HEK293T (cell line): ENCODE measurements around the gene EGFLAM.
A peak's percentile ranks its signal among the peaks of the same experiment; 100 is the strongest.

Source experiments
- CTCF ChIA-PET: fragments of 350-600 bp; formaldehyde crosslinking; extraction: SDS; loops from one replicate; lab custom pipeline; 2021; ENCODE audit warnings: antibody characterized with exemption, inconsistent platforms; lab: Yijun Ruan, JAX
- POLR2A ChIA-PET: fragments of 350-600 bp; formaldehyde crosslinking; extraction: SDS; loops from one replicate; lab custom pipeline; 2020; ENCODE audit warnings: antibody characterized with exemption, inconsistent platforms; lab: Yijun Ruan, JAX
- DNase-seq: peaks from one replicate; pipeline ENCODE4 v3.0.0; 2012; ENCODE audit warnings: mixed read lengths; ENCODE audit errors: extremely low spot score
- ARNT ChIP-seq: fragments of 450-650 bp; IDR thresholded peaks from 2 replicates; pipeline ENCODE4 v1.6.1; 2017; ENCODE audit warnings: mild to moderate bottlenecking
- BHLHE40 ChIP-seq: fragments of 450-650 bp; IDR thresholded peaks from 2 replicates; pipeline ENCODE4 v1.6.1; 2016; ENCODE audit warnings: mild to moderate bottlenecking, moderate library complexity, borderline replicate concordance
- CTBP1 ChIP-seq: fragments of 450-650 bp; IDR thresholded peaks from 2 replicates; pipeline ENCODE4 v1.6.1; 2016; ENCODE audit warnings: borderline replicate concordance
- ELF4 ChIP-seq: fragments of 450-650 bp; IDR thresholded peaks from 2 replicates; pipeline ENCODE4 v1.6.1; 2017; ENCODE audit warnings: antibody characterized with exemption
- FOXA1 ChIP-seq: fragments of 450-650 bp; IDR thresholded peaks from 2 replicates; pipeline ENCODE4 v1.6.1; 2016; ENCODE audit warnings: mild to moderate bottlenecking
- FOXK2 ChIP-seq: fragments of 450-650 bp; IDR thresholded peaks from 2 replicates; pipeline ENCODE4 v1.6.1; 2016; ENCODE audit warnings: mild to moderate bottlenecking
- FOXM1 ChIP-seq: fragments of 450-650 bp; IDR thresholded peaks from 2 replicates; pipeline ENCODE4 v1.6.1; 2017; ENCODE audit warnings: mild to moderate bottlenecking, borderline replicate concordance
- HDGF ChIP-seq: fragments of 450-650 bp; IDR thresholded peaks from 2 replicates; pipeline ENCODE4 v1.6.1; 2017; ENCODE audit warnings: antibody characterized with exemption, borderline replicate concordance
- L3MBTL2 ChIP-seq: fragments of 450-650 bp; conservative IDR thresholded peaks from 2 replicates; pipeline ENCODE4 v1.6.1; 2016; ENCODE audit warnings: mild to moderate bottlenecking
- LEF1 ChIP-seq: fragments of 450-650 bp; IDR thresholded peaks from 2 replicates; pipeline ENCODE4 v1.6.1; 2017; ENCODE audit warnings: mild to moderate bottlenecking, borderline replicate concordance
- NFRKB ChIP-seq: fragments of 450-650 bp; IDR thresholded peaks from 2 replicates; pipeline ENCODE4 v1.6.1; 2016; ENCODE audit warnings: mild to moderate bottlenecking, moderate library complexity
- SP1 ChIP-seq: fragments of 450-650 bp; IDR thresholded peaks from 2 replicates; pipeline ENCODE4 v1.6.1; 2017
- SUZ12 ChIP-seq: fragments of 450-650 bp; IDR thresholded peaks from 2 replicates; pipeline ENCODE4 v1.6.1; 2016; ENCODE audit warnings: mild to moderate bottlenecking
- TARDBP ChIP-seq: fragments of 450-650 bp; IDR thresholded peaks from 2 replicates; pipeline ENCODE4 v1.6.1; 2016
- ZNF384 ChIP-seq: fragments of 450-650 bp; IDR thresholded peaks from 2 replicates; pipeline ENCODE4 v1.6.1; 2016
- TF ChIP-seq, protein P1 (sequence below): fragments of 450-650 bp; IDR thresholded peaks from 2 replicates; pipeline ENCODE4 v1.6.1; 2016

Gene EGFLAM

GRCh38 chr5:38442247-38442573, 183.9 kb downstream of the EGFLAM start:
- no peak for TF ChIP-seq ZNF384
- TF ChIP-seq FOXA1, result no peak
- TF ChIP-seq, protein P1, sequence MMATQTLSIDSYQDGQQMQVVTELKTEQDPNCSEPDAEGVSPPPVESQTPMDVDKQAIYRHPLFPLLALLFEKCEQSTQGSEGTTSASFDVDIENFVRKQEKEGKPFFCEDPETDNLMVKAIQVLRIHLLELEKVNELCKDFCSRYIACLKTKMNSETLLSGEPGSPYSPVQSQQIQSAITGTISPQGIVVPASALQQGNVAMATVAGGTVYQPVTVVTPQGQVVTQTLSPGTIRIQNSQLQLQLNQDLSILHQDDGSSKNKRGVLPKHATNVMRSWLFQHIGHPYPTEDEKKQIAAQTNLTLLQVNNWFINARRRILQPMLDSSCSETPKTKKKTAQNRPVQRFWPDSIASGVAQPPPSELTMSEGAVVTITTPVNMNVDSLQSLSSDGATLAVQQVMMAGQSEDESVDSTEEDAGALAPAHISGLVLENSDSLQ, result no peak
- no peak for TF ChIP-seq BHLHE40
- no peak for TF ChIP-seq CTBP1
- no peak for TF ChIP-seq SUZ12
- no peak for TF ChIP-seq TARDBP
- TF ChIP-seq FOXM1, result no peak
- TF ChIP-seq LEF1, result no peak
- no peak for TF ChIP-seq HDGF
- no peak for TF ChIP-seq SP1
- TF ChIP-seq FOXK2, result no peak
- no peak for TF ChIP-seq L3MBTL2
- no peak for TF ChIP-seq ARNT
- DNase-seq, result no peak
- ChIA-PET CTCF (interaction anchor here (0.5 to 5.1 kb wide), 57 partner anchors 9 to 486 kb away, joined by 3 to 77 read pairs (median 4); partner anchors contain the start of gene LIFR), POLR2A (interaction anchor here (0.7 to 1.4 kb wide), 5 partner anchors 74 to 225 kb away, joined by 3 to 4 read pairs (median 3); no protein-coding TSS in a partner anchor)

GRCh38 chr5:38443390-38443789, 185.0 kb downstream of the EGFLAM start:
- ChIA-PET CTCF (interaction anchor here (0.6 to 5.1 kb wide), 3 partner anchors 100 to 366 kb away, joined by 3 to 77 read pairs (median 3); no protein-coding TSS in a partner anchor), POLR2A (no interaction called here)
- no peak for TF ChIP-seq FOXK2
- no peak for TF ChIP-seq ELF4
- TF ChIP-seq SP1, result no peak
- no peak for TF ChIP-seq CTBP1
- TF ChIP-seq ZNF384, result no peak
- no peak for TF ChIP-seq FOXA1
- TF ChIP-seq TARDBP, result no peak
- TF ChIP-seq LEF1, result no peak
- no peak for DNase-seq

GRCh38 chr5:38445374-38446028, 187.1 kb downstream of the EGFLAM start:
- DNase-seq, result no peak
- TF ChIP-seq HDGF, result no peak
- TF ChIP-seq, protein P1, result peak; percentile 45
- no peak for TF ChIP-seq SP1
- no peak for TF ChIP-seq ELF4
- no peak for TF ChIP-seq ARNT
- ChIA-PET POLR2A (no interaction called here), CTCF (interaction anchor here (1.2 to 5.1 kb wide), 3 partner anchors 63 to 365 kb away, joined by 4 to 77 read pairs (median 8); no protein-coding TSS in a partner anchor)

DNA sequence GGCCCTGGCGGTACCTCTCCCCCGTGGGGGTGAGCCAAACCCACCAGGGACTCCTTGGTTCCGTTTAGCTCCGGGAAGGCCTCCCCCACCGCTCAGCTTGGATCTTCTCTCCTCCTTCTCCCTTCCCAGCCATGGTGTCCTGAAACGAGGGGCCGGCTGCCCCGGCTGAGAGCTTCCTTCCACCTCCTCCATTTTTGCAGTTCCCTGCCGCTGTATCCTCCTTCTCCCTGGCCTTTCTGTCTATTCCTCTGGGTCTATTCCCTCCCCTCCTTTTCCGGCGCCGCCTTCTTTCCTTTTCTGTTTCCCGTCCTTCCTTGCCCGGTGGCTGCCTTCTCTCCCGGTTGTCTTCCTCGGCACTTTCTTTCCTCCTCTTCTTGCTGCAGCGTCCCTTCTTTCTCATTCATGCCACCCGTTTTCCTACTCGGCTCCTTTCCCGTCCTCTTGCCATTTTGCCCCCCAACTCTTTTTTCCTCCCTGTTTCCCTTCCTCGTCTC, 187.7 kb downstream of the EGFLAM start:
- TF ChIP-seq LEF1 (no peak), SP1 (no peak), TARDBP (no peak), ZNF384 (no peak), ARNT (no peak), FOXM1 (no peak), FOXK2 (no peak), BHLHE40 (no peak), NFRKB (no peak), SUZ12 (no peak), L3MBTL2 (no peak), CTBP1 (no peak), FOXA1 (no peak)
- TF ChIP-seq, protein P1, result no peak
- ChIA-PET CTCF (interaction anchor here (0.5 to 2.3 kb wide), 4 partner anchors 63 to 385 kb away, joined by 3 to 8 read pairs (median 4); no protein-coding TSS in a partner anchor), POLR2A (no interaction called here)
- DNase-seq, result no peak

GRCh38 chr5:38447056-38447455, 188.7 kb downstream of the EGFLAM start:
- ChIA-PET CTCF (interaction anchor here (2.3 kb wide), 1 partner anchor 363 kb away, joined by 8 read pairs; no protein-coding TSS in a partner anchor), POLR2A (no interaction called here)
- no peak for TF ChIP-seq ELF4
- no peak for TF ChIP-seq SUZ12
- no peak for TF ChIP-seq CTBP1
- no peak for TF ChIP-seq FOXM1
- no peak for TF ChIP-seq BHLHE40
- TF ChIP-seq ZNF384, result no peak
- no peak for TF ChIP-seq SP1
- TF ChIP-seq HDGF, result no peak
- no peak for TF ChIP-seq L3MBTL2
- no peak for TF ChIP-seq FOXA1
- no peak for TF ChIP-seq ARNT
- no peak for TF ChIP-seq NFRKB
- DNase-seq, result no peak

DNA sequence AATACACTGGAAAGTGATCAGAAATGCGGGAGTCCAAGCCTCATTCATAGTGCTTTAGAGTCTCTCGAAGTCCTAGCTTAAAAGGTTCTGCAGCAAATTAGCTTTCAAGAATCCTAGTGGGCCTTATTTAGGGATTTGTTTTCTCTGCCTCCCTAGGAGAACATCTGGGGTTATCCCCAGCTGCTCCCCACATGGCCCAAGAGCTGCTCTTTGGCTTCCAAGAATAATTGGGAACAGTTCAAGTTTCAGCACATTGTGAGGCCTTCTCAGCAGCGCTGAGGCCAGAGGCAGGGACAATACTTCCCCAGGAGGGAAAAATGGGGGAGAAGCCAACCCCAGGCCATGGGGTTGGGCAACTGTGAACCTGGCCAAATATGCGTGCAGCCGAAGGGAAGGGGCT, 189.4 kb downstream of the EGFLAM start:
- ChIA-PET CTCF (interaction anchor here (0.6 to 2.3 kb wide), 3 partner anchors 15 to 362 kb away, joined by 3 to 8 read pairs (median 3); no protein-coding TSS in a partner anchor), POLR2A (no interaction called here)
- DNase-seq, result no peak
- no peak for TF ChIP-seq CTBP1
